Vagina (tissue), 2 donors: Measurements from ENCODE around the gene KCNN4.
"Not testable (repeated sequence)": the region's sequence is repeated elsewhere in the genome, so short reads cannot be mapped to it uniquely, and the experiment has no call there.

Experiments
- CTCF ChIP-seq, 3 experiments: fragments of 450-650 bp in 2 of 3; fragments of 200-600 bp in 1 of 3; sonication (generic) in 1 of 3; IDR thresholded peaks; one replicate each; pipeline ENCODE4 v1.5.1; 2017 to 2019; ENCODE audit warnings: antibody characterized with exemption in 3 of 3, mild to moderate bottlenecking in 2 of 3, moderate library complexity in 2 of 3
- POLR2A ChIP-seq, 2 donors: fragments of 450-650 bp; IDR thresholded peaks; one replicate each; pipeline ENCODE4 v1.6.1; 2017; ENCODE audit warnings: antibody characterized with exemption in 2 of 2, mild to moderate bottlenecking in 2 of 2, moderate library complexity in 2 of 2
- POLR2AphosphoS5 ChIP-seq, 2 donors: sonication (generic); formaldehyde crosslinking; IDR thresholded peaks; one replicate each; pipeline ENCODE4 v1.9.0; 2017; ENCODE audit warnings: antibody characterized with exemption in 2 of 2, mild to moderate bottlenecking in 2 of 2, low read depth in 1 of 2; ENCODE audit not compliant: insufficient read depth in 1 of 2

DNA sequence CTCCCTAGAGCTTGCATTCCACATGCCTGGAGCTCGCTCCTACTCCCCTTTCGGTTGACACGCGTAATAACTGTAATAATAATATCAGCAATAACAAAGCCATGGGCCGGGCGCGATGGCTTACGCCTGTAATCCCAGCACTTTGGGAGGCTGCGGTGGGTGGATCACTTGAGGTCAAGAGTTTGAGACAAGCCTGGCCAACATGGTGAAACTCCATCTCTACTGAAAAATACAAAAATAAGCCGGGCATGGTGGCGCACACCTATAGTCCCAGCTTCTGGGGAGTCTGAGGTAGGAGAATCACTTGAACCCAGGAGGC is 5.9 kb downstream of the KCNN4 start:
- TF ChIP-seq POLR2A (IDR thresholded peaks at IDR 0.05); CTCF (IDR thresholded peaks at IDR 0.05); POLR2AphosphoS5 (IDR thresholded peaks at IDR 0.05; ENCODE audit: insufficient read depth in 1 of 2, low read depth in 1 of 2): not testable (repeated sequence)
